NCI-H510A treated with DMSO at 0.1 percent for 48 hours (cell line): ENCODE results near the gene GLDC.
"Not testable (repeated sequence)": the region's sequence is repeated elsewhere in the genome, so short reads cannot be mapped to it uniquely, and the experiment has no call there.

Experiments
- DNase-seq: peaks from one replicate; lab custom pipeline; 2025; lab: John Stamatoyannopoulos, UW

Gene GLDC

GRCh38 chr9:6565312-6565711 is 80.2 kb downstream of the GLDC start:
- no peak for DNase-seq

- no peak for DNase-seq
Observed at GRCh38 chr9:6564868-6565267, 80.7 kb downstream of the GLDC start.

- no peak for DNase-seq
Observed at GRCh38 chr9:6564360-6564759, 81.2 kb downstream of the GLDC start.

- no peak for DNase-seq
Observed at GRCh38 chr9:6562871-6563430, 82.6 kb downstream of the GLDC start.

- no peak for DNase-seq
Observed at GRCh38 chr9:6562201-6562600, 83.3 kb downstream of the GLDC start.

- no peak for DNase-seq
Observed at GRCh38 chr9:6557883-6558616, 87.5 kb downstream of the GLDC start.

GRCh38 chr9:6553866-6554265 is 91.7 kb downstream of the GLDC start:
- DNase-seq, result no peak

GRCh38 chr9:6552498-6553121 is 92.9 kb downstream of the GLDC start:
- no peak for DNase-seq

GRCh38 chr9:6552033-6552432 is 93.5 kb downstream of the GLDC start:
- DNase-seq, result peak; percentile 12

- DNase-seq, result no peak
Observed at GRCh38 chr9:6551136-6551535, 94.4 kb downstream of the GLDC start.

- DNase-seq, result peak; percentile 51
Observed at GRCh38 chr9:6549106-6549800, 96.3 kb downstream of the GLDC start.

- no peak for DNase-seq
Observed at GRCh38 chr9:6545017-6545691, 100.4 kb downstream of the GLDC start.

- DNase-seq, result no peak
Observed at GRCh38 chr9:6543204-6543603, 102.3 kb downstream of the GLDC start.

- not testable (repeated sequence) for DNase-seq
Observed at GRCh38 chr9:6542617-6543016, 102.9 kb downstream of the GLDC start.

GRCh38 chr9:6538666-6539071 is 106.9 kb downstream of the GLDC start:
- DNase-seq, result no peak

GRCh38 chr9:6535594-6535993 is 109.9 kb downstream of the GLDC start:
- no peak for DNase-seq

- no peak for DNase-seq
Observed at GRCh38 chr9:6525326-6526045, 120.0 kb downstream of the GLDC start.

- DNase-seq, result no peak
Observed at GRCh38 chr9:6522263-6522662, 123.3 kb downstream of the GLDC start.

GRCh38 chr9:6512085-6512657 is 133.4 kb downstream of the GLDC start:
- DNase-seq, result no peak

GRCh38 chr9:6506571-6506970 is 139.0 kb downstream of the GLDC start:
- DNase-seq, result no peak

GRCh38 chr9:6502399-6502798 is 143.1 kb downstream of the GLDC start:
- no peak for DNase-seq
